Suprapubic skin (tissue), 4 donors: ENCODE data around the gene MYO1A. TPM values are rescaled to one million over a fixed set of nuclear protein-coding genes. Genes with fewer than 3 reads are reported as not detected.
"Not testable (repeated sequence)": the region's sequence is repeated elsewhere in the genome, so short reads cannot be mapped to it uniquely, and the experiment has no call there.

ENCODE experiments used
- DNase-seq, 2 donors: peaks; one replicate each; pipeline ENCODE4 v3.0.0-alpha.2; 2019; ENCODE audit warnings: low spot score in 2 of 2
- H3K27ac ChIP-seq: fragments of 200-600 bp; sonication (generic); one replicate; pipeline ENCODE4 v1.5.1; 2019
- H3K27me3 ChIP-seq: fragments of 200-600 bp; sonication (generic); one replicate; pipeline ENCODE4 v1.5.1; 2019
- H3K36me3 ChIP-seq: fragments of 200-600 bp; sonication (generic); one replicate; pipeline ENCODE4 v1.5.1; 2019
- H3K4me1 ChIP-seq: fragments of 200-600 bp; sonication (generic); one replicate; pipeline ENCODE4 v1.5.1; 2019
- H3K4me3 ChIP-seq: fragments of 200-600 bp; sonication (generic); one replicate; pipeline ENCODE4 v1.5.1; 2019; ENCODE audit warnings: mild to moderate bottlenecking
- H3K9me3 ChIP-seq: fragments of 200-600 bp; sonication (generic); one replicate; pipeline ENCODE4 v1.5.1; 2019
- CTCF ChIP-seq, 2 donors: fragments of 200-600 bp in 1 of 2; fragments of 450-650 bp in 1 of 2; sonication (generic) in 1 of 2; IDR thresholded peaks; one replicate each; pipeline ENCODE4 v1.5.1; 2016 to 2019; ENCODE audit warnings: antibody characterized with exemption in 2 of 2, mild to moderate bottlenecking in 1 of 2, moderate library complexity in 1 of 2
- EP300 ChIP-seq: sonication (generic); formaldehyde crosslinking; IDR thresholded peaks from one replicate; pipeline ENCODE4 v1.6.1; 2017; ENCODE audit warnings: antibody characterized with exemption
- POLR2A ChIP-seq, 2 donors: fragments of 450-650 bp; IDR thresholded peaks; one replicate each; pipeline ENCODE4 v1.6.1; 2017; ENCODE audit warnings: antibody characterized with exemption in 2 of 2, mild to moderate bottlenecking in 2 of 2, moderate library complexity in 2 of 2
- POLR2AphosphoS5 ChIP-seq, 3 donors: sonication (generic); formaldehyde crosslinking; IDR thresholded peaks; one replicate each; pipeline ENCODE4 v1.6.1; 2017; ENCODE audit warnings: antibody characterized with exemption in 3 of 3
- WGBS: methylation state at CpG from one replicate; pipeline ENCODE4 v1.1.5; 2018; 5-methylcytosine and 5-hydroxymethylcytosine counted together
- total RNA-seq, 4 donors: library from RNA; depleted of rRNA; stranded (reverse); fragments of >200 nt; gene quantifications; one replicate each; pipeline ENCODE4 v1.1.0, GENCODE V29; 2016

The MYO1A gene
- total RNA-seq, 4 donors from 2014 or later = 0.16 to 2.3 (median 0.58) TPM

GRCh38 chr12:57019983-57020719 is 29.8 kb downstream of the MYO1A start:
- no peak for DNase-seq
- no peaks in the 10 kb centered on the region for H3K36me3 ChIP-seq
- TF ChIP-seq CTCF (IDR thresholded peaks at IDR 0.05) (no peak), POLR2A (IDR thresholded peaks at IDR 0.05) (no peak), EP300 (no peak)
- H3K4me3 ChIP-seq = no peak overlapping the region
- H3K9me3 ChIP-seq = no peaks in the 10 kb centered on the region
- peaks cover 12% of the 10 kb centered on the region for H3K27me3 ChIP-seq
- 87% methylated on average over 9 of the region's 9 CpGs for WGBS
- no peak overlapping the region for H3K27ac ChIP-seq
- no peaks in the 10 kb centered on the region for H3K4me1 ChIP-seq

- 93% methylated on average over 1 of the region's 1 CpG for WGBS
- H3K4me3 ChIP-seq = no peak overlapping the region
- no peaks in the 10 kb centered on the region for H3K36me3 ChIP-seq
- H3K27ac ChIP-seq = no peak overlapping the region
- H3K4me1 ChIP-seq = no peaks in the 10 kb centered on the region
- peaks cover 18% of the 10 kb centered on the region for H3K27me3 ChIP-seq
- no peaks in the 10 kb centered on the region for H3K9me3 ChIP-seq
- TF ChIP-seq EP300 (no peak), POLR2A (IDR thresholded peaks at IDR 0.05) (no peak), CTCF (IDR thresholded peaks at IDR 0.05) (no peak), POLR2AphosphoS5 (IDR thresholded peaks at IDR 0.05) (no peak)
- DNase-seq = no peak
These were observed 31.0 kb downstream of the MYO1A start for GRCh38 chr12:57018906-57019305.

- not testable (repeated sequence) for DNase-seq, H3K9me3 ChIP-seq, H3K27ac ChIP-seq, H3K4me3 ChIP-seq, H3K4me1 ChIP-seq, H3K36me3 ChIP-seq
- H3K27me3 ChIP-seq = peaks cover 22% of the 10 kb centered on the region
- WGBS = 85% methylated on average over 5 of the region's 5 CpGs
These were observed 31.6 kb downstream of the MYO1A start for GRCh38 chr12:57018353-57018752.

- TF ChIP-seq POLR2AphosphoS5 (IDR thresholded peaks at IDR 0.05) = no peak
- no peak for TF ChIP-seq EP300
- no peak for TF ChIP-seq POLR2A (IDR thresholded peaks at IDR 0.05)
- no peak for TF ChIP-seq CTCF (IDR thresholded peaks at IDR 0.05)
- Histone ChIP-seq H3K27me3 (peaks cover 23% of the 10 kb centered on the region), H3K9me3 (no peaks in the 10 kb centered on the region), H3K4me3 (no peak within 1 kb of the TSS), H3K4me1 (no peaks in the 10 kb centered on the region), H3K36me3 (no peaks in the 10 kb centered on the region), H3K27ac (no peak within 1 kb of the TSS)
- no peak for DNase-seq
- 76% methylated on average over 6 of the region's 6 CpGs for WGBS
These were observed 33.6 kb downstream of the MYO1A start, which contains the start of gene TAC3 for GRCh38 chr12:57016348-57016747. Gene TAC3, minus strand, starts transcription at chr12:57016529. Its CDS starts 732 bp downstream, at chr12:57015797.

GRCh38 chr12:57012600-57013465 is 37.1 kb downstream of the MYO1A start:
- 77% methylated on average over 7 of the region's 7 CpGs for WGBS
- Histone ChIP-seq H3K36me3 (no peaks in the 10 kb centered on the region), H3K4me3 (no peak overlapping the region), H3K4me1 (no peaks in the 10 kb centered on the region), H3K9me3 (no peaks in the 10 kb centered on the region), H3K27me3 (peaks cover 23% of the 10 kb centered on the region), H3K27ac (no peak overlapping the region)
- no peak for DNase-seq
- TF ChIP-seq POLR2A (IDR thresholded peaks at IDR 0.05) = no peak
- TF ChIP-seq CTCF (IDR thresholded peaks at IDR 0.05) = no peak
- no peak for TF ChIP-seq EP300
- TF ChIP-seq POLR2AphosphoS5 (IDR thresholded peaks at IDR 0.05) = no peak
